HepG2 (cell line): ENCODE results near the gene CREBZF.

Source experiments
- FOXA1 ChIP-seq, 2 experiments: fragments of 450-650 bp in 1 of 2; sonication (generic) in 1 of 2; formaldehyde crosslinking in 1 of 2; IDR thresholded peaks; 2 replicates each; pipeline versions ENCODE4 v1.4.0 to v1.6.1; 2016 to 2020; ENCODE audit warnings: missing genetic modification reagents in 1 of 2
- FOXJ3 ChIP-seq: sonication (generic); formaldehyde crosslinking; IDR thresholded peaks from 2 replicates; pipeline ENCODE4 v1.4.0; 2020; ENCODE audit warnings: missing genetic modification reagents, mild to moderate bottlenecking, borderline replicate concordance
- POLR2A ChIP-seq, 2 experiments: IDR thresholded peaks; 2 replicates each; pipeline ENCODE4 v1.6.1; 2011; ENCODE audit warnings: low read depth in 2 of 2, low read length in 2 of 2, mild to moderate bottlenecking in 1 of 2, moderate library complexity in 1 of 2; ENCODE audit not compliant: insufficient read depth in 1 of 2
- RAD51 ChIP-seq: fragments of 450-650 bp; IDR thresholded peaks from 2 replicates; pipeline ENCODE4 v1.6.1; 2016; ENCODE audit warnings: borderline replicate concordance
- TF ChIP-seq, protein P1 (sequence below): sonication (generic); formaldehyde crosslinking; IDR thresholded peaks from 2 replicates; pipeline ENCODE4 v1.8.0; 2022; ENCODE audit warnings: mild to moderate bottlenecking, missing genetic modification reagents, moderate library complexity

- TF ChIP-seq RAD51 (no peak), FOXJ3 (CRISPR knock-in tag) (no peak), POLR2A (IDR thresholded peaks at IDR 0.05; ENCODE audit: insufficient read depth in 1 of 2, low read depth in 2 of 2, low read length in 2 of 2) (no peak), FOXA1 (IDR thresholded peaks at IDR 0.05) (no peak), FOXA1 (CRISPR knock-in tag; IDR thresholded peaks at IDR 0.05) (no peak)
- TF ChIP-seq, protein P1, sequence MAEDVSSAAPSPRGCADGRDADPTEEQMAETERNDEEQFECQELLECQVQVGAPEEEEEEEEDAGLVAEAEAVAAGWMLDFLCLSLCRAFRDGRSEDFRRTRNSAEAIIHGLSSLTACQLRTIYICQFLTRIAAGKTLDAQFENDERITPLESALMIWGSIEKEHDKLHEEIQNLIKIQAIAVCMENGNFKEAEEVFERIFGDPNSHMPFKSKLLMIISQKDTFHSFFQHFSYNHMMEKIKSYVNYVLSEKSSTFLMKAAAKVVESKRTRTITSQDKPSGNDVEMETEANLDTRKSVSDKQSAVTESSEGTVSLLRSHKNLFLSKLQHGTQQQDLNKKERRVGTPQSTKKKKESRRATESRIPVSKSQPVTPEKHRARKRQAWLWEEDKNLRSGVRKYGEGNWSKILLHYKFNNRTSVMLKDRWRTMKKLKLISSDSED (CRISPR knock-in tag): no peak
Measured at GRCh38 chr11:85666687-85667086, 1.8 kb upstream of the CREBZF start.
